ENCODE data around the gene WASHC2A. TPM values are rescaled to one million over a fixed set of nuclear protein-coding genes. Genes with fewer than 3 reads are reported as not detected.
"Not testable (repeated sequence)": the region's sequence is repeated elsewhere in the genome, so short reads cannot be mapped to it uniquely, and the experiment has no call there.

The WASHC2A gene
- total and polyA plus RNA-seq, 4 donors = 16.2 to 58.3 (median 34.9) TPM

DNA sequence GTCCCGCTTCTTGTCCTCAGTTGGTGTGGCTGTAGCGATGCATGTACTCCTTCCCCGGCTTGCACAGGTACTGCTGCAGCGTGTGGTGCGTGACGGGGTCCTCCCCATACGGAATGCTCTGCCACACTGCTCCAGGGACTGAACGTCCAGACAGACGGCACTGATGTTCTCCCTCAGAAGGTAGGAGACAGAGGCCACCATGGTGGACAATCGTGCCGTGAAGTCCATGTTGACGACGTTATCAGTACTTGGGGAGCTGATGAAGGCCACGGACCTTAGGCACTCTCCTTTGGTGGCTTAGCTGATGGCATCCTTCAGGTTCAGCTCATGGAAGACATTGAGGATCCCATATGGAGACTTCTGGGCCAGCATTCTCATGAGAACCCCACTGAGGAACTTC lies 42.1 kb upstream of the WASHC2A start:
- DNase-seq (no peak), ATAC-seq (ENCODE audit: insufficient read depth, low FRiP score) (no peak)
- H3K36me3 ChIP-seq (ENCODE audit: control insufficient read depth in 4 of 4, insufficient read depth in 4 of 4, low read length in 4 of 4) = no peaks in the 10 kb centered on the region
- no peak overlapping the region for H3K4me3 ChIP-seq
- WGBS, 2 donors = 90 to 96% methylated on average over 14 of the region's 14 CpGs
- H3K4me1 ChIP-seq (ENCODE audit: control insufficient read depth in 5 of 5, insufficient read depth in 5 of 5, low read length in 5 of 5) = no peaks in the 10 kb centered on the region
- H3K9me3 ChIP-seq (ENCODE audit: control insufficient read depth in 4 of 4, insufficient read depth in 3 of 4, low read length in 3 of 4) = peaks cover 0 to 5% (median 0%) of the 10 kb centered on the region in 4 donors
- TF ChIP-seq, protein P1, sequence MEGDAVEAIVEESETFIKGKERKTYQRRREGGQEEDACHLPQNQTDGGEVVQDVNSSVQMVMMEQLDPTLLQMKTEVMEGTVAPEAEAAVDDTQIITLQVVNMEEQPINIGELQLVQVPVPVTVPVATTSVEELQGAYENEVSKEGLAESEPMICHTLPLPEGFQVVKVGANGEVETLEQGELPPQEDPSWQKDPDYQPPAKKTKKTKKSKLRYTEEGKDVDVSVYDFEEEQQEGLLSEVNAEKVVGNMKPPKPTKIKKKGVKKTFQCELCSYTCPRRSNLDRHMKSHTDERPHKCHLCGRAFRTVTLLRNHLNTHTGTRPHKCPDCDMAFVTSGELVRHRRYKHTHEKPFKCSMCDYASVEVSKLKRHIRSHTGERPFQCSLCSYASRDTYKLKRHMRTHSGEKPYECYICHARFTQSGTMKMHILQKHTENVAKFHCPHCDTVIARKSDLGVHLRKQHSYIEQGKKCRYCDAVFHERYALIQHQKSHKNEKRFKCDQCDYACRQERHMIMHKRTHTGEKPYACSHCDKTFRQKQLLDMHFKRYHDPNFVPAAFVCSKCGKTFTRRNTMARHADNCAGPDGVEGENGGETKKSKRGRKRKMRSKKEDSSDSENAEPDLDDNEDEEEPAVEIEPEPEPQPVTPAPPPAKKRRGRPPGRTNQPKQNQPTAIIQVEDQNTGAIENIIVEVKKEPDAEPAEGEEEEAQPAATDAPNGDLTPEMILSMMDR (IDR thresholded peaks at IDR 0.05; ENCODE audit: control extremely low read depth, extremely low read depth) = no peak
- no peak overlapping the region for H3K27ac ChIP-seq (ENCODE audit: low read depth in 1 of 2, low read length in 1 of 2)
- H3K9ac ChIP-seq (ENCODE audit: insufficient read depth in 1 of 2, low read length in 2 of 2) = no peak overlapping the region
- peaks cover 0 to 23% (median 5%) of the 10 kb centered on the region in 3 donors for H3K27me3 ChIP-seq (ENCODE audit: control insufficient read depth in 3 of 3, insufficient read depth in 3 of 3, low read length in 2 of 3)

DNA sequence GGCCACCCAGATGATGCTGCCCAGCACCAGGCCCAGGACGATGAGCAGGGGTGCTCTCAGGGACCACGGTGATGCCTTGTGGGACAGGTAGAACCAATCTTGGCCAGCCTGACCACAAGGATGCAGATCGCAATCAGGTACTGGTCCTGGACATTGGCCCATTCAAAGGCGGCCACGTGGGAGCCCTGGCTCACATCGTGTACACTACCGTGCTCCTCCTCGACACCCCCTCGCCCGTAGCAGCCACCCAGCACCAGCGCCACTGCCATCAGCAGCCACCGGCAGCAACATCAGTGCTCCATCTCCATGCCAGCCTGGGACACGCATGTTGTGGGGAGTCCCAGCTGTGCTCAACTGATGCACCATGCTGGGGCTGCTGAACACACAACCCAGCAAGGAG lies 40.6 kb upstream of the WASHC2A start:
- DNase-seq (no peak), ATAC-seq (ENCODE audit: insufficient read depth, low FRiP score) (no peak)
- Histone ChIP-seq H3K27ac (ENCODE audit: low read depth in 1 of 2, low read length in 1 of 2) (no peak overlapping the region), H3K36me3 (ENCODE audit: control insufficient read depth in 4 of 4, insufficient read depth in 4 of 4, low read length in 4 of 4) (no peaks in the 10 kb centered on the region), H3K4me3 (no peak overlapping the region), H3K9me3 (ENCODE audit: control insufficient read depth in 4 of 4, insufficient read depth in 3 of 4, low read length in 3 of 4) (peaks cover 0 to 3% (median 0%) of the 10 kb centered on the region in 4 donors), H3K4me1 (ENCODE audit: control insufficient read depth in 5 of 5, insufficient read depth in 5 of 5, low read length in 5 of 5) (no peaks in the 10 kb centered on the region), H3K27me3 (ENCODE audit: control insufficient read depth in 3 of 3, insufficient read depth in 3 of 3, low read length in 2 of 3) (peaks cover 0 to 23% (median 5%) of the 10 kb centered on the region in 3 donors), H3K9ac (ENCODE audit: insufficient read depth in 1 of 2, low read length in 2 of 2) (no peak overlapping the region)
- TF ChIP-seq, protein P1 (IDR thresholded peaks at IDR 0.05; ENCODE audit: control extremely low read depth, extremely low read depth) = no peak
- 94 to 97% methylated on average over 13 of the region's 13 CpGs for WGBS, 2 donors

DNA sequence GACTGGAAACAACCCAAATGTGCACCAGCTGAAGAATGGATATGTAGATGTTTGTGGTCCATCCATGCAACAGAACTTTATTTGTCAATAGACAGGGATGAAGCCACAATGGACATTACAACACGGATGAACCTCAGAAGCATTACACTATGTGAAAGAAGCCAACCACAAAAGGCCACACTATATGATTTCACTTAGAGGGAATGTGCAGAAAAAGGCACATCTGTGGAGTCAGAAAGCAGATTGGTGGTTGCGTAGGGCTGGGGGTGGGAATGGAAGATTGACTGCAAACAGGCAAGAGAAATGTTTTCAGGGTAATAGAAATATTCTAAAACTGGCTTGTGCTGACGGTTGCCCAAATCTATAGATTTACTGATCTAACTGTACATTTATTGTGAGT lies 34.3 kb upstream of the WASHC2A start:
- 58 to 59% methylated on average over 3 of the region's 3 CpGs for WGBS, 2 donors

DNA sequence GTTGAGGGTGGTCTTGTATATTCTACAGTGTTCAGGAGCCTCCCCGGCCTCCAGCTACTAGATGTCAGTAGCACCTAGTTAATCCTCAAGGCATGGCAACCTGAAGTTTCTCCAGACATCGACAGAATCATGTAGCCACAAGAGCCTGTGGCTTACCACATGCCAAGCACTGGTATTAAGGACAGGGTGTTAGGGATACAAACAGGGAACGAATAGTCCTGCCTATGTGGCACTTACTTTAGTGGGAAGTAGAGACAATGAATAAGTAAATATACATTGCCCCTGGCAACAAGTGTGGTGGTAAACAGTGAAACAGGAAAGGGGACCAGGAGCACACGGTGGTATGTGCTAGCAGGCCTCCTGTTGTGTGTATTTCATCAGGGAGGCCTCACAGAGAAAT lies 32.4 kb upstream of the WASHC2A start:
- peak in 2 of 3 donors; percentile 5 to 15 for DNase-seq
- H3K27ac ChIP-seq (ENCODE audit: low read depth in 1 of 2, low read length in 1 of 2); H3K4me3 ChIP-seq; H3K4me1 ChIP-seq (ENCODE audit: control insufficient read depth in 5 of 5, insufficient read depth in 5 of 5, low read length in 5 of 5); H3K9ac ChIP-seq (ENCODE audit: insufficient read depth in 1 of 2, low read length in 2 of 2); H3K9me3 ChIP-seq (ENCODE audit: control insufficient read depth in 4 of 4, insufficient read depth in 3 of 4, low read length in 3 of 4); H3K27me3 ChIP-seq (ENCODE audit: control insufficient read depth in 3 of 3, insufficient read depth in 3 of 3, low read length in 2 of 3); ATAC-seq (ENCODE audit: insufficient read depth, low FRiP score); H3K36me3 ChIP-seq (ENCODE audit: control insufficient read depth in 4 of 4, insufficient read depth in 4 of 4, low read length in 4 of 4): not testable (repeated sequence)
- WGBS, 2 donors = 29% methylated on average over 4 of the region's 4 CpGs

More for the DNA sequence above, 34.3 kb upstream of the WASHC2A start:
- no peak overlapping the region for H3K4me3 ChIP-seq
- ATAC-seq (ENCODE audit: insufficient read depth, low FRiP score) (no peak), DNase-seq (no peak)
- peaks cover 0 to 7% (median 0%) of the 10 kb centered on the region in 3 donors for H3K27me3 ChIP-seq (ENCODE audit: control insufficient read depth in 3 of 3, insufficient read depth in 3 of 3, low read length in 2 of 3)
- TF ChIP-seq, protein P1 (IDR thresholded peaks at IDR 0.05; ENCODE audit: control extremely low read depth, extremely low read depth) = no peak
- no peaks in the 10 kb centered on the region for H3K9me3 ChIP-seq (ENCODE audit: control insufficient read depth in 4 of 4, insufficient read depth in 3 of 4, low read length in 3 of 4)
- H3K9ac ChIP-seq (ENCODE audit: insufficient read depth in 1 of 2, low read length in 2 of 2) = no peak overlapping the region
- no peak overlapping the region for H3K27ac ChIP-seq (ENCODE audit: low read depth in 1 of 2, low read length in 1 of 2)
- H3K4me1 ChIP-seq (ENCODE audit: control insufficient read depth in 5 of 5, insufficient read depth in 5 of 5, low read length in 5 of 5) = no peaks in the 10 kb centered on the region
- H3K36me3 ChIP-seq (ENCODE audit: control insufficient read depth in 4 of 4, insufficient read depth in 4 of 4, low read length in 4 of 4) = no peaks in the 10 kb centered on the region
